Trophoblast cell (in vitro differentiated cells and primary cell): ENCODE measurements around the gene CAPN15.
A peak's percentile ranks its signal among the peaks of the same experiment; 100 is the strongest.

ENCODE experiments used
- DNase-seq, 2 donors: peaks; one replicate each; pipeline ENCODE4 v3.0.0-alpha.2; 2016
- H2AFZ ChIP-seq: 2 replicates; pipeline ENCODE4 v1.6.1; 2013; ENCODE audit warnings: low read length, moderate library complexity, mild to moderate bottlenecking; ENCODE audit not compliant: insufficient read depth, poor library complexity
- H2AK5ac ChIP-seq: 2 replicates; pipeline ENCODE4 v1.6.1; 2013; ENCODE audit warnings: mild to moderate bottlenecking, low read length
- H2BK120ac ChIP-seq: 2 replicates; pipeline ENCODE4 v1.6.1; 2013; ENCODE audit warnings: low read length, mild to moderate bottlenecking, moderate library complexity; ENCODE audit not compliant: insufficient read depth, poor library complexity
- H2BK12ac ChIP-seq: 2 replicates; pipeline ENCODE4 v1.6.1; 2013; ENCODE audit warnings: mild to moderate bottlenecking, low read length, moderate library complexity
- H2BK5ac ChIP-seq: 2 replicates; pipeline ENCODE4 v1.6.1; 2013; ENCODE audit warnings: low read length, low read depth, moderate library complexity, mild to moderate bottlenecking; ENCODE audit not compliant: poor library complexity
- H3K14ac ChIP-seq: 2 replicates; pipeline ENCODE4 v1.6.1; 2013; ENCODE audit warnings: mild to moderate bottlenecking, low read length
- H3K18ac ChIP-seq: 2 replicates; pipeline ENCODE4 v1.6.1; 2013; ENCODE audit warnings: mild to moderate bottlenecking, low read length
- H3K23ac ChIP-seq: 2 replicates; pipeline ENCODE4 v1.6.1; 2013; ENCODE audit warnings: low read length
- H3K27ac ChIP-seq: 2 replicates; pipeline ENCODE4 v1.5.1; 2013; ENCODE audit warnings: low read depth, mild to moderate bottlenecking, inconsistent platforms, low read length, moderate library complexity
- H3K27me3 ChIP-seq: 2 replicates; pipeline ENCODE4 v1.6.1; 2013; ENCODE audit warnings: inconsistent platforms, mild to moderate bottlenecking, low read length, moderate library complexity; ENCODE audit not compliant: insufficient read depth
- H3K36me3 ChIP-seq, 2 experiments: 1 replicate in 1 of 2; 2 replicates in 1 of 2; pipeline ENCODE4 v1.6.1; 2013; ENCODE audit warnings: low read length in 2 of 2, mild to moderate bottlenecking in 2 of 2, moderate library complexity in 1 of 2; ENCODE audit not compliant: insufficient read depth in 2 of 2, control insufficient read depth in 1 of 2
- H3K4ac ChIP-seq: 2 replicates; pipeline ENCODE4 v1.6.1; 2013; ENCODE audit warnings: low read depth, mild to moderate bottlenecking, low read length, moderate library complexity
- H3K4me1 ChIP-seq, 2 experiments: 1 replicate in 1 of 2; 2 replicates in 1 of 2; pipeline ENCODE4 v1.6.1; 2013; ENCODE audit warnings: low read length in 2 of 2, mild to moderate bottlenecking in 2 of 2, moderate library complexity in 1 of 2; ENCODE audit not compliant: insufficient read depth in 2 of 2, control insufficient read depth in 1 of 2
- H3K4me2 ChIP-seq: 2 replicates; pipeline ENCODE4 v1.6.1; 2013; ENCODE audit warnings: inconsistent platforms, mild to moderate bottlenecking, low read length, moderate library complexity
- H3K4me3 ChIP-seq: 2 replicates; pipeline ENCODE4 v1.5.1; 2013; ENCODE audit warnings: mild to moderate bottlenecking, low read depth, low read length, inconsistent platforms
- H3K79me1 ChIP-seq: one replicate; pipeline ENCODE4 v1.6.1; 2013; ENCODE audit warnings: low read length
- H3K79me2 ChIP-seq: 2 replicates; pipeline ENCODE4 v1.6.1; 2013; ENCODE audit warnings: low read length, mild to moderate bottlenecking; ENCODE audit not compliant: control insufficient read depth, insufficient read depth, poor library complexity
- H3K9ac ChIP-seq: 2 replicates; pipeline ENCODE4 v1.6.1; 2013; ENCODE audit warnings: mild to moderate bottlenecking, low read length
- H3K9me3 ChIP-seq: 2 replicates; pipeline ENCODE4 v1.6.1; 2013; ENCODE audit warnings: low read depth, mild to moderate bottlenecking, control low read depth, inconsistent platforms, low read length; ENCODE audit not compliant: insufficient read depth
- H4K12ac ChIP-seq: 2 replicates; pipeline ENCODE4 v1.6.1; 2013; ENCODE audit warnings: low read depth, mild to moderate bottlenecking, low read length, moderate library complexity
- H4K8ac ChIP-seq: 2 replicates; pipeline ENCODE4 v1.6.1; 2013; ENCODE audit warnings: low read depth, mild to moderate bottlenecking, low read length, moderate library complexity
- H4K91ac ChIP-seq: one replicate; pipeline ENCODE4 v1.6.1; 2013; ENCODE audit warnings: low read depth, mild to moderate bottlenecking, low read length, moderate library complexity
- WGBS: extraction: QIAGEN DNeasy Blood & Tissue Kit; methylation state at CpG from one replicate; pipeline ENCODE4 v1.1.7; 2013; ENCODE audit warnings: missing lambda C conversion rate; ENCODE audit not compliant: insufficient read length, insufficient coverage; ENCODE audit errors: extremely low coverage; 5-methylcytosine and 5-hydroxymethylcytosine counted together

Gene CAPN15

DNA sequence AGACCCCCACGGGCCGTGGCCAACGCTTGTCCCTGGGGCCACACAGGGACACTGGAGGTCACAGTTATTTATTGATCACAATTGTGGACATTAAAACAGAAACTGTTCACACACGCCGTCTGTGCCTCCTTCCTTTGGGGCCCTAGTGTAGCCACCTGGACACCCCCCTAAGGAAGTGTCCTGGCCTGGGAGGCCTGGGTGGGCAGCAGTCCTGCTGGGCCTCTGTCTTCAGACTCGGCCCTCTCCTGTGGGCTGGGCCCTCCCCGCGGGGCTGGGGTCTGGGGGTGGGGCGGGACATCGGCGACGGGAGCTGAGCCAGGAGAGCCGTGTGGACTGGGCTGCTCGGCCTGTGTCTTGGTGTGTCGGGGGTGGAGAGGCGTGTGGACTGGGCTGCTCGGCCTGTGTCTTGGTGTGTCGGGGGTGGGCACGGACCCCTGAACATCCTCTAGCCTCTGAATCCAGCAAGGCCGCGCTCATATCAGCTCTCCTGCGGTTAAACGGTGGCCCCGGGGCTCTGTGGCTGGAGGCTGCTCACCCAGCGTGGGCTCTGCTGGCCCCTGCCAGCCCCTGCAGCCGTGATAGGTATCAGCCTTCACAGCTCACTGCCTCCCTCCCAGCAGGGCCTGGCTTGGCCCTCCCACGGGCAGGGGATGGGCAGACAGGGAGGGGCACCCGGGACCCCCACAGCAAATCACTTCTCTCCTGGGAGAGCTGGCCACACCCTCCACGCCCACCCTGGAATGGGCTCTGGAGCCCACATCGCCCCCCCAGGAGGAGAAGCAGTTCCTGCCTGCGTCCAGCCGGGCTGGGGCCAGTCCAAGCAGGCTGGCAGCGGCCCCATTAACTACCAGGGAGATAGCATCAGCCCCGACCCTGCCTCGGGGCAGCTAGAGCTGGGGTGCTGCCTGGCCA is 38.2 kb downstream of the CAPN15 start:
- Histone ChIP-seq H3K27ac (no peak overlapping the region), H3K9ac (no peak overlapping the region), H3K14ac (peak overlapping the region; percentile 28), H2BK120ac (no peak overlapping the region), H3K23ac (no peak overlapping the region), H3K79me1 (peaks cover 11% of the 10 kb centered on the region), H3K4me3 (no peak overlapping the region), H3K4me1 (peaks cover 28 to 32% of the 10 kb centered on the region in 2 experiments), H4K91ac (peak overlapping the region; percentile 74), H3K9me3 (peaks cover 6% of the 10 kb centered on the region), H3K4ac (no peak overlapping the region), H2BK12ac (peak overlapping the region; percentile 61), H3K18ac (peak overlapping the region; percentile 20), H4K8ac (peak overlapping the region; percentile 74), H2AFZ (peak overlapping the region; percentile 54), H4K12ac (peak overlapping the region; percentile 22), H3K4me2 (no peak overlapping the region), H2BK5ac (no peak overlapping the region), H3K27me3 (peaks cover 14% of the 10 kb centered on the region), H3K79me2 (peaks cover 3% of the 10 kb centered on the region), H3K36me3 (no peaks in the 10 kb centered on the region), H2AK5ac (peak overlapping the region; percentile 39)
- no CpG with 5 or more reads among the region's 35 CpGs for WGBS
- DNase-seq = no peak

DNA sequence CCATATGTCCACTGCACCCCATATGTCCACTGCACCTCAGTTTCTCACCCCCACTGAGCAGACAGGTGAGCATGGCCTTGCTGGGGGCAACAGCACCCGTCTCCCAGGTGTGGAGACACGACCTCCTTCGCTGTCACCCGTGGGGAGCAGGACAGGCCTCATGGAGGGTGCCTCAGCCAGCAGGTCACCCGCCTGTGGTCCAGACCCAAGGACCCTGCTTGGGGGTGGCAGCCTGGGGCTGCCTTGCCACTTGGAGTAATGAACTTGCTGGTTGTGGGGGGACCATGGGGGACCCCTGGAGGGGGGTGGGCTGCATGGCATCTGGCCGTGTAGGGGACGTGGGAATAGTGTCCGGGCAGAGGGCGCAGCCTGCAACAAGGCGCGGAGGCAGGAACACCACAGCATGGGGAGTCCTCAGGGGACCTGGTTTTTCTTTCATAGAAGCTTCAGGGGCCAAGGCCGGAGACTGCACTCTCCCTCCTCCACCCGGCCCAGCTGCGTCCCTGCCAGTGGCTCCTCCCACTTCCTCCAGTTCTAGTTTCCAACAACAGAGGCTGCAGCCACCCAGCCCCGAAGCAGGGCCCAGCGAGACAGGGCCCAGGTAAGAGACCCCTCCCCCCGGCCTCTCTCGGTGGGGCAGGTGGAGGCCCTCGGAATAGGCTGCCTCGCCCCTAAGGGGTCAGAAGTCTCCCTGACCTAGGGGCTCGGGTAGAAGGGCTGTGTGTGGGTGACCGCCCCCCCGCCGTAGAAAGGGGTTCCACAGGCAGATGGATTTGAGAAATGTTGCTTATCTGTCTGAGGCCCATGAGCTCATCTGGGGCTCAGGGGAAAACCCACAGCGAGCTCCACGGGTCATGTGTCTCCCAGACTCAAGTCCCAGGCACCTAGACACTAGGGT is 39.2 kb downstream of the CAPN15 start, which contains the start of gene NHLRC4:
NHLRC4 (plus strand) TSS at position 531 of the 898 bp plus-strand sequence. CDS start 1,043 bp downstream, outside the sequence.
- Histone ChIP-seq H3K36me3 (no peaks in the 10 kb centered on the region), H3K18ac (peak within 1 kb of the TSS; percentile 39), H3K9ac (no peak within 1 kb of the TSS), H3K27ac (no peak within 1 kb of the TSS), H4K91ac (peak within 1 kb of the TSS; percentile 74), H3K4ac (peak within 1 kb of the TSS; percentile 22), H3K4me3 (no peak within 1 kb of the TSS), H3K23ac (no peak within 1 kb of the TSS), H2AFZ (peak within 1 kb of the TSS; percentile 54), H2BK12ac (peak within 1 kb of the TSS; percentile 61), H4K8ac (peak within 1 kb of the TSS; percentile 74), H3K27me3 (peaks cover 3% of the 10 kb centered on the region), H3K79me1 (peaks cover 11% of the 10 kb centered on the region), H3K4me2 (no peak within 1 kb of the TSS), H4K12ac (peak within 1 kb of the TSS; percentile 22), H2BK5ac (peak within 1 kb of the TSS; percentile 27), H3K79me2 (peaks cover 3% of the 10 kb centered on the region), H3K9me3 (peaks cover 10% of the 10 kb centered on the region), H3K14ac (peak within 1 kb of the TSS; percentile 28), H3K4me1 (peaks cover 30 to 37% of the 10 kb centered on the region in 2 experiments), H2AK5ac (peak within 1 kb of the TSS; percentile 53), H2BK120ac (peak within 1 kb of the TSS; percentile 57)
- WGBS = no CpG with 5 or more reads among the region's 26 CpGs
- DNase-seq = peak; percentile 15 to 62

DNA sequence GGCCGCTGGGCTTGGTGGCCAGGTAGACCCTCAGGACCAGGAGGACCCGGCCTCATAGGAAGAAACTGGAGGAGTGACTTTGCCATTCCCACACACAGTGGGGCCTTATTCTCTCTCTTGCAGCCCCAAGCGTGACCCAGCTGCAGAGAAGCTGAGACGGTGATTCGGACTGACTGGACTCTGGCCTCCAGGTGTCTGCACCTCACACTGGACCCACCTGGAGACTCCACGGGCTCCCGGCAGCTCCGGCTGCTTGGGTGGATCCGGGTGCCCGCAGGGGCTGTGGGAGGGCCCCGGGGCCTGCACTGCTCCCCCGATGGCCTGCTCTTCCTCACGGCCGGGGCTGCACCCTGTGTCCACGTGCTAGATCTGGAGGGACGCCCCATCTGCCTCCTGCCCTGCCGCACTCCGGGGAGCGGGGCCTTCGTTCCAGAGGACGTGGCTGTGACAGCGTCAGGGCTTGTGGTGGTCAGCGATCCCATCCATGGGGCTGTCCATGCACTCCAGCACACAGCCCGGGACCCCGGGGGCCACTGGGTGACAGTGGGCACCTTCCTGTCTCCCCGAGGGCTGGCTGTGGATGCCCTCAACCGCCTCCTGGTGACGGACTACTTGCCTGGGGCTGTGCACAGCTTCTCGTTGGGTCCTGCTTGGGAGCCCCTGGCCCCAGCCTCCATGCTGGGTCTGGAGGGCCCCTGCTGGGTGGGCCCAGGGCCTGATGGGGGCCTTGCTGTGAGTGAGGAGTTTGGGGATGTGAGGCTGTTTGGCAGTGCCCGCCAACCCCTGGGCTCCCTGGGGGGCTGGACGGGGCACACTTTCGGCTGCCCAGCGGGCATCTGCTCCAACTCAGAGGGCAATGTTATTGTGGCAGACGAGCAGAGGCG is 40.1 kb downstream of the CAPN15 start:
- peak overlapping the region; percentile 39 for H4K91ac ChIP-seq
- H4K8ac ChIP-seq = peak overlapping the region; percentile 51
- no peak overlapping the region for H3K4ac ChIP-seq
- H3K9me3 ChIP-seq = peaks cover 5% of the 10 kb centered on the region
- no peak for DNase-seq
- no peak overlapping the region for H3K23ac ChIP-seq
- H3K36me3 ChIP-seq = peaks cover 2 to 5% of the 10 kb centered on the region in 2 experiments
- H4K12ac ChIP-seq = peak overlapping the region; percentile 22
- peaks cover 11% of the 10 kb centered on the region for H3K79me1 ChIP-seq
- H3K4me2 ChIP-seq = no peak overlapping the region
- peak overlapping the region; percentile 32 for H2BK12ac ChIP-seq
- H2BK120ac ChIP-seq = no peak overlapping the region
- H3K9ac ChIP-seq = no peak overlapping the region
- H3K4me1 ChIP-seq = peaks cover 30 to 37% of the 10 kb centered on the region in 2 experiments
- no peaks in the 10 kb centered on the region for H3K27me3 ChIP-seq
- WGBS = no CpG with 5 or more reads among the region's 35 CpGs
- no peak overlapping the region for H3K4me3 ChIP-seq
- H2AFZ ChIP-seq = no peak overlapping the region
- peaks cover 3% of the 10 kb centered on the region for H3K79me2 ChIP-seq
- H2BK5ac ChIP-seq = no peak overlapping the region
- no peak overlapping the region for H3K27ac ChIP-seq
- H2AK5ac ChIP-seq = peak overlapping the region; percentile 5
- H3K18ac ChIP-seq = no peak overlapping the region
- H3K14ac ChIP-seq = no peak overlapping the region
